Astrocyte (in vitro differentiated cells and primary cell): ENCODE results near the gene SLC45A1. TPM values are rescaled to one million over a fixed set of nuclear protein-coding genes. Genes with fewer than 3 reads are reported as not detected.
"Not testable (repeated sequence)": the region's sequence is repeated elsewhere in the genome, so short reads cannot be mapped to it uniquely, and the experiment has no call there.

Experiments used
- DNase-seq: peaks from one replicate; pipeline ENCODE4 v3.0.0-alpha.2; 2010; ENCODE audit warnings: low read depth
- FAIRE-seq: peaks from 2 replicates; lab custom pipeline; 2011; peaks lifted over from hg19 to GRCh38; lab: Jason Lieb, UNC
- H2AFZ ChIP-seq: 2 replicates; pipeline ENCODE4 v1.6.0; 2012; ENCODE audit warnings: low read depth, low read length, inconsistent platforms
- H3K27ac ChIP-seq: 2 replicates; pipeline ENCODE4 v1.5.1; 2011; ENCODE audit warnings: low read depth, low read length, inconsistent platforms
- H3K27me3 ChIP-seq: 2 replicates; pipeline ENCODE4 v1.6.0; 2011; ENCODE audit warnings: low read length, inconsistent platforms; ENCODE audit not compliant: insufficient read depth
- H3K36me3 ChIP-seq: 2 replicates; pipeline ENCODE4 v1.5.1; 2011; ENCODE audit warnings: low read length, inconsistent platforms; ENCODE audit not compliant: insufficient read depth
- H3K4me1 ChIP-seq: 2 replicates; pipeline ENCODE4 v1.5.1; 2011; ENCODE audit warnings: low read length, inconsistent platforms; ENCODE audit not compliant: insufficient read depth
- H3K4me2 ChIP-seq: 2 replicates; pipeline ENCODE4 v1.6.0; 2012; ENCODE audit warnings: low read length, inconsistent platforms
- H3K4me3 ChIP-seq: 2 replicates; pipeline ENCODE4 v1.5.1; 2011; ENCODE audit warnings: low read depth, mild to moderate bottlenecking, low read length, inconsistent platforms; ENCODE audit not compliant: insufficient read depth
- H3K79me2 ChIP-seq: 2 replicates; pipeline ENCODE4 v1.6.0; 2012; ENCODE audit warnings: mild to moderate bottlenecking, low read length, inconsistent platforms; ENCODE audit not compliant: insufficient read depth
- H3K9ac ChIP-seq: 2 replicates; pipeline ENCODE4 v1.6.0; 2012; ENCODE audit warnings: mild to moderate bottlenecking, low read length, inconsistent platforms
- H3K9me3 ChIP-seq: 2 replicates; pipeline ENCODE4 v1.5.1; 2012; ENCODE audit warnings: low read depth, mild to moderate bottlenecking, low read length, inconsistent platforms; ENCODE audit not compliant: insufficient read depth
- H4K20me1 ChIP-seq: 2 replicates; pipeline ENCODE4 v1.6.0; 2012; ENCODE audit warnings: low read length, inconsistent platforms; ENCODE audit not compliant: insufficient read depth
- H3K27ac Mint-ChIP-seq: one replicate; pipeline ENCODE4 v1.8.0; 2021; ENCODE audit warnings: mild to moderate bottlenecking, mixed read lengths; ENCODE audit not compliant: unreplicated experiment
- H3K27me3 Mint-ChIP-seq: one replicate; pipeline ENCODE4 v1.8.0; 2021; ENCODE audit warnings: low read depth, mixed read lengths; ENCODE audit not compliant: unreplicated experiment
- H3K36me3 Mint-ChIP-seq: one replicate; pipeline ENCODE4 v1.8.0; 2021; ENCODE audit warnings: low read depth, mixed read lengths; ENCODE audit not compliant: unreplicated experiment
- H3K4me1 Mint-ChIP-seq: one replicate; pipeline ENCODE4 v1.8.0; 2021; ENCODE audit warnings: low read depth, mixed read lengths; ENCODE audit not compliant: unreplicated experiment
- H3K4me3 Mint-ChIP-seq: one replicate; pipeline ENCODE4 v1.8.0; 2021; ENCODE audit warnings: mild to moderate bottlenecking, moderate library complexity, mixed read lengths; ENCODE audit not compliant: unreplicated experiment
- H3K9me3 Mint-ChIP-seq: one replicate; pipeline ENCODE4 v1.8.0; 2021; ENCODE audit warnings: mild to moderate bottlenecking, mixed read lengths; ENCODE audit not compliant: unreplicated experiment
- EZH2 ChIP-seq: IDR thresholded peaks from 2 replicates; pipeline ENCODE4 v1.6.1; 2012; ENCODE audit warnings: mild to moderate bottlenecking, low read length, inconsistent platforms; ENCODE audit not compliant: insufficient read depth
- total RNA-seq: library from RNA; stranded (reverse); gene quantifications from 2 replicates; pipeline ENCODE4 v1.2.1, GENCODE V29; 2021
- TF ChIP-seq, protein P1 (sequence below): IDR thresholded peaks from 2 replicates; pipeline ENCODE4 v1.5.1; 2011; ENCODE audit warnings: low read depth, mild to moderate bottlenecking, inconsistent platforms, low read length, moderate library complexity; ENCODE audit not compliant: insufficient read depth

Gene SLC45A1
- total RNA-seq, 1 donor from 2014 or later = 0.95 TPM

DNA sequence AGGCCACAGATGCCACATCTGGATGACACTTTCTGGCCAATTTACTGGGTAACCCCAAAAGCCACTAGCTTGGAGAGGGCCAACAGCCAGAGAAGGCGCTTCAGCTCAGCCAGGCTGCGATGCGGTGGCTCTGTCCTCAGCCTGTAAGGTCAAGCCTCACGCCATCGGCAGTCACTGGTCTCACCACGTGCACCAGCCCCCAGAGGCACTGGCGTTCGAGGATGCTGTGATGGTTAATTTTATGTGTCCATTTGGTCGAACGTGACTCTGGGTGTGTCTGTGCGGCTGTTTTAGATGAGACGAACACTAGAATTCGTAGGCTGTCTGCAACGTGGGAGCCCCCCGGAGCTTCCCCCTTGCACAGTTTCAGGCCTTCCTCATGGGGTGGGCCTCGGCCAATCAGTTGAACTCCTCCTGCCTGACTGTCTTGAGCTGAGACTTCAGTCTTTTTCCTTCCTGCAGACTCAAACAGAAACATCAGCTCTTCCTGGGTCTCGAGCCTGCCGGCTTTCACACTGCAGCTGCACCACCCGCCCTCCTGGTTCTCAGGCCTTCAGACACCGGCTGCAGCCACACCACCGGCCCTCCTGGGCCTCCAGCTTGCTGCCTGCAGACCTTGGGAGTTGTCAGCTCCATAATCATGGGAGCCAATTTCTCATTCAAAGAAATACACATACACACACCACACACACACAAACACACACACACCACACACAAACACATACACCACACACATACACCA, 41.6 kb upstream of the SLC45A1 start:
- FAIRE-seq (no peak), DNase-seq (no peak)
- Histone ChIP-seq H3K9ac (no peak overlapping the region), H2AFZ (no peak overlapping the region), H3K9me3 (no peaks in the 10 kb centered on the region), H3K4me2 (no peak overlapping the region), H4K20me1 (no peaks in the 10 kb centered on the region), H3K79me2 (no peaks in the 10 kb centered on the region), H3K27me3 (peaks cover 2% of the 10 kb centered on the region), H3K27ac (no peak overlapping the region), H3K4me1 (no peaks in the 10 kb centered on the region), H3K4me3 (no peak overlapping the region), H3K36me3 (no peaks in the 10 kb centered on the region)
- Mint-ChIP-seq H3K36me3 (no peaks in the 10 kb centered on the region), H3K4me1 (no peaks in the 10 kb centered on the region), H3K27ac (no peak overlapping the region), H3K9me3 (peaks cover under 1% of the 10 kb centered on the region), H3K4me3 (no peak overlapping the region), H3K27me3 (peaks cover 3% of the 10 kb centered on the region)
- TF ChIP-seq, protein P1, sequence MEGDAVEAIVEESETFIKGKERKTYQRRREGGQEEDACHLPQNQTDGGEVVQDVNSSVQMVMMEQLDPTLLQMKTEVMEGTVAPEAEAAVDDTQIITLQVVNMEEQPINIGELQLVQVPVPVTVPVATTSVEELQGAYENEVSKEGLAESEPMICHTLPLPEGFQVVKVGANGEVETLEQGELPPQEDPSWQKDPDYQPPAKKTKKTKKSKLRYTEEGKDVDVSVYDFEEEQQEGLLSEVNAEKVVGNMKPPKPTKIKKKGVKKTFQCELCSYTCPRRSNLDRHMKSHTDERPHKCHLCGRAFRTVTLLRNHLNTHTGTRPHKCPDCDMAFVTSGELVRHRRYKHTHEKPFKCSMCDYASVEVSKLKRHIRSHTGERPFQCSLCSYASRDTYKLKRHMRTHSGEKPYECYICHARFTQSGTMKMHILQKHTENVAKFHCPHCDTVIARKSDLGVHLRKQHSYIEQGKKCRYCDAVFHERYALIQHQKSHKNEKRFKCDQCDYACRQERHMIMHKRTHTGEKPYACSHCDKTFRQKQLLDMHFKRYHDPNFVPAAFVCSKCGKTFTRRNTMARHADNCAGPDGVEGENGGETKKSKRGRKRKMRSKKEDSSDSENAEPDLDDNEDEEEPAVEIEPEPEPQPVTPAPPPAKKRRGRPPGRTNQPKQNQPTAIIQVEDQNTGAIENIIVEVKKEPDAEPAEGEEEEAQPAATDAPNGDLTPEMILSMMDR = no peak
- TF ChIP-seq EZH2 = no peak

DNA sequence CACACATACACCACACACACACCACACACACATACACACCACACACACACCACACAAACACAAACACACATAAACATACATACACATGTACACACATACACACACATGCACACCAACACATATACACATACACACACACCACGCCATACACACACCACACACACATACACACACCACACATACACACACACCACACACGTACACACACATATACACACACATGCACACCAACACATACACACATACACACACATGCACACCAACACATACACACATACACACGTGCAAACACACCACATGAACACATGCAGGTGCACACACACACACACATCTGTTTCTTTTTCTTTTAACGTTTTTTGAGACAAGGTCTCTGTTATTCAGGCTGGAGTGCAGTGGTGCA, 41.0 kb upstream of the SLC45A1 start:
- no peak overlapping the region for H3K27ac ChIP-seq
- H2AFZ ChIP-seq = no peak overlapping the region
- no peaks in the 10 kb centered on the region for H3K9me3 ChIP-seq
- TF ChIP-seq, protein P1 = no peak
- no peak for TF ChIP-seq EZH2
- no peaks in the 10 kb centered on the region for H3K4me1 ChIP-seq
- H3K79me2 ChIP-seq = no peaks in the 10 kb centered on the region
- Mint-ChIP-seq H3K4me3 (no peak overlapping the region), H3K36me3 (no peaks in the 10 kb centered on the region), H3K4me1 (no peaks in the 10 kb centered on the region), H3K27ac (no peak overlapping the region), H3K27me3 (peaks cover 5% of the 10 kb centered on the region), H3K9me3 (no peaks in the 10 kb centered on the region)
- H3K9ac ChIP-seq = no peak overlapping the region
- no peaks in the 10 kb centered on the region for H4K20me1 ChIP-seq
- DNase-seq = no peak
- H3K4me2 ChIP-seq = no peak overlapping the region
- no peaks in the 10 kb centered on the region for H3K36me3 ChIP-seq
- FAIRE-seq = peak; percentile 79
- no peak overlapping the region for H3K4me3 ChIP-seq
- peaks cover 2% of the 10 kb centered on the region for H3K27me3 ChIP-seq

DNA sequence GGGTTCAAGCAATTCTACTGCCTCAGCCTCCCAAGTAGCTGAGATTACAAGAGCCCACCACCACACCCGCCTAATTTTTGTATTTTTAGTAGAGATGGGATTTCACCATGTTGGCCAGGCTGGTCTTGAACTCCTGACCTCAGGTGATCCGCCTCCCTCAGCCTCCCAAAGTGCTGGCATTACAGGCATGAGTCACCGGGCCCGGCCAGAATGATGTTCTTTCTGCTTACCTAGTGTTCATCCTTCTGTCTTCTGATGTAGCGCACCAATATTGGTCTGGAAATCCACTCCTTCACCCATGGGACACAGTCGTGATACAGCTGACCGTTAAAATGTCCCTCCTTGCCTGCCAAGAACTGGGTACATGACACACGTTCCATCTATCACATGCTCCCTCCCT, 39.2 kb upstream of the SLC45A1 start:
- not testable (repeated sequence) for H3K27me3 ChIP-seq, H4K20me1 ChIP-seq, H3K4me2 ChIP-seq, H3K27ac ChIP-seq, H3K27ac Mint-ChIP-seq, H2AFZ ChIP-seq, DNase-seq, H3K79me2 ChIP-seq, H3K36me3 ChIP-seq, H3K36me3 Mint-ChIP-seq, H3K27me3 Mint-ChIP-seq, H3K9me3 Mint-ChIP-seq, H3K9me3 ChIP-seq, H3K4me3 ChIP-seq, H3K9ac ChIP-seq, FAIRE-seq, H3K4me1 ChIP-seq, H3K4me1 Mint-ChIP-seq, H3K4me3 Mint-ChIP-seq
